ENCODE measurements around the gene ISL2.

GRCh38 chr15:76381366-76381765 lies 44.8 kb downstream of the ISL2 start:
- no peak for TF ChIP-seq CTCF (IDR thresholded peaks at IDR 0.05; ENCODE audit: low read depth, low read length)
- TF ChIP-seq MAX (IDR thresholded peaks at IDR 0.05; ENCODE audit: low read depth, low read length): no peak
- no peak for TF ChIP-seq MYC (IDR thresholded peaks at IDR 0.05; ENCODE audit: low read depth, low read length)
- TF ChIP-seq POLR2A (IDR thresholded peaks at IDR 0.05; ENCODE audit: extremely low read depth, insufficient read length): no peak

All from NB4 (cell line).